Endothelial cell of umbilical vein (primary cell): ENCODE measurements around the gene KIAA1217. TPM values are rescaled to one million over a fixed set of nuclear protein-coding genes. Genes with fewer than 3 reads are reported as not detected.

Experiments used
- BruUV-seq: library from RNA; stranded (reverse); fragments of 400-500 nt; replicated peaks from 2 replicates; lab custom pipeline; 2021; lab: Mats Ljungman, UMichigan
- CTCF ChIA-PET: fragments of 300-600, 350-600 bp; sonication (Branson Sonifier 250); formaldehyde crosslinking; loops from one replicate; lab custom pipeline; 2021; ENCODE audit warnings: antibody characterized with exemption, inconsistent platforms; lab: Charles Lee
- POLR2A ChIA-PET: fragments of 300-600, 350-600 bp; sonication (Branson Sonifier 250); formaldehyde crosslinking; loops from one replicate; lab custom pipeline; 2021; ENCODE audit warnings: antibody characterized with exemption, inconsistent platforms; lab: Charles Lee
- DNase-seq: peaks from one replicate; pipeline ENCODE4 v3.0.0-alpha.2; 2011; ENCODE audit warnings: low read depth, low spot score
- FAIRE-seq: peaks from 2 replicates; lab custom pipeline; 2011; peaks lifted over from hg19 to GRCh38; lab: Jason Lieb, UNC
- H2AFZ ChIP-seq: 2 replicates; pipeline ENCODE4 v1.6.0; 2012; ENCODE audit warnings: low read depth, low read length, control low read depth, inconsistent platforms
- H3K27ac ChIP-seq: 2 replicates; pipeline ENCODE4 v1.5.1; 2011; ENCODE audit warnings: low read depth, mild to moderate bottlenecking, control low read depth, low read length, moderate library complexity; ENCODE audit not compliant: insufficient read depth
- H3K27me3 ChIP-seq, 2 experiments: 2 replicates each; pipeline versions ENCODE4 v1.6.0 to v1.6.1; 2011; ENCODE audit warnings: low read length in 2 of 2, mixed read lengths in 1 of 2; ENCODE audit not compliant: control insufficient read depth in 2 of 2, insufficient read depth in 2 of 2
- H3K36me3 ChIP-seq, 2 experiments: 2 replicates in 1 of 2; 3 replicates in 1 of 2; pipeline ENCODE4 v1.5.1; 2011; ENCODE audit warnings: low read length in 2 of 2, mild to moderate bottlenecking in 1 of 2, moderate library complexity in 1 of 2; ENCODE audit not compliant: control insufficient read depth in 2 of 2, insufficient read depth in 2 of 2; ENCODE audit errors: extremely low read depth in 1 of 2
- H3K4me1 ChIP-seq: 3 replicates; pipeline ENCODE4 v1.5.1; 2011; ENCODE audit warnings: mild to moderate bottlenecking, low read length; ENCODE audit not compliant: control insufficient read depth, insufficient read depth; ENCODE audit errors: extremely low read depth
- H3K4me2 ChIP-seq: 2 replicates; pipeline ENCODE4 v1.6.1; 2011; ENCODE audit warnings: low read length, control low read depth, mixed read lengths; ENCODE audit not compliant: insufficient read depth
- H3K4me3 ChIP-seq, 3 experiments: fragments of 200-600 bp in 1 of 3; sonication (generic), shearing (Covaris generic) in 1 of 3; replicated peaks in 1 of 3; 2 replicates each; pipeline ENCODE4 v1.5.1; 2011 to 2016; ENCODE audit warnings: control low read depth in 3 of 3, low read length in 3 of 3, mild to moderate bottlenecking in 2 of 3, inconsistent platforms in 1 of 3, low read depth in 1 of 3, moderate library complexity in 1 of 3; ENCODE audit not compliant: insufficient read depth in 1 of 3
- H3K79me2 ChIP-seq: 2 replicates; pipeline ENCODE4 v1.6.0; 2012; ENCODE audit warnings: low read length, inconsistent platforms; ENCODE audit not compliant: control insufficient read depth, insufficient read depth
- H3K9ac ChIP-seq: replicated peaks from 2 replicates; pipeline ENCODE3; 2011; ENCODE audit warnings: low read length, control low read depth; ENCODE audit not compliant: insufficient read depth; ENCODE audit errors: extremely low read depth
- H3K9me1 ChIP-seq: replicated peaks from 3 replicates; pipeline ENCODE4 v1.6.0; 2011; ENCODE audit warnings: mild to moderate bottlenecking, low read length; ENCODE audit not compliant: control insufficient read depth, insufficient read depth; ENCODE audit errors: extremely low read depth
- H3K9me3 ChIP-seq: replicated peaks from 2 replicates; pipeline ENCODE4 v1.5.1; 2012; ENCODE audit warnings: low read length, inconsistent platforms; ENCODE audit not compliant: control insufficient read depth, insufficient read depth
- H4K20me1 ChIP-seq: replicated peaks from 2 replicates; pipeline ENCODE3; 2011; ENCODE audit warnings: mild to moderate bottlenecking, low read length; ENCODE audit not compliant: control insufficient read depth, insufficient read depth; ENCODE audit errors: extremely low read depth
- EZH2 ChIP-seq: IDR thresholded peaks from 2 replicates; pipeline ENCODE4 v1.6.1; 2012; ENCODE audit warnings: borderline replicate concordance, low read depth, mild to moderate bottlenecking, moderate library complexity, low read length, inconsistent platforms; ENCODE audit not compliant: severe bottlenecking
- FOS ChIP-seq: IDR thresholded peaks from 2 replicates; pipeline ENCODE4 v1.6.1; 2011; ENCODE audit warnings: mild to moderate bottlenecking, low read length, moderate library complexity, borderline replicate concordance; ENCODE audit not compliant: insufficient read depth
- GATA2 ChIP-seq: IDR thresholded peaks from 2 replicates; pipeline ENCODE4 v1.7.0; 2011; ENCODE audit warnings: low read depth, mild to moderate bottlenecking, moderate library complexity, mixed read lengths, low read length; ENCODE audit not compliant: insufficient read length, insufficient read depth
- JUN ChIP-seq: IDR thresholded peaks from 2 replicates; pipeline ENCODE4 v1.6.1; 2011; ENCODE audit warnings: borderline replicate concordance, low read depth; ENCODE audit not compliant: insufficient read length, insufficient read depth
- MYC ChIP-seq: IDR thresholded peaks from one replicate; pipeline ENCODE4 v1.6.1; 2011; ENCODE audit warnings: mild to moderate bottlenecking, low read depth, low read length
- POLR2A ChIP-seq: IDR thresholded peaks from 2 replicates; pipeline ENCODE4 v1.6.1; 2012; ENCODE audit warnings: low read depth, mild to moderate bottlenecking, control low read depth, low read length
- POLR2AphosphoS5 ChIP-seq: IDR thresholded peaks from 2 replicates; pipeline ENCODE4 v1.6.1; 2012; ENCODE audit warnings: low read depth, mild to moderate bottlenecking, control low read depth, low read length, moderate library complexity; ENCODE audit not compliant: insufficient read depth
- dilution Hi-C: fragments of 300-500 bp; cut with MboI; formaldehyde crosslinking; loops from one replicate; pipeline ENCODE4 v1.15.0; 2019; ENCODE audit warnings: low sequenced_read_pairs; ENCODE audit not compliant: extremely low pct_ligation_motif_present
- intact Hi-C: fragments of 100-400 bp; cut with micrococcal nuclease; formaldehyde crosslinking; loops from one replicate; pipeline ENCODE4 v1.10.0; 2022
- polyA plus RNA-seq, 4 experiments: library from polyadenylated mRNA; depleted of rRNA in 3 of 4; stranded (reverse) in 3 of 4; unstranded in 1 of 4; fragments of >200 nt; gene quantifications; 2 replicates each; pipeline versions ENCODE4 v1.2.1 to v1.2.3, GENCODE V29; 2011 to 2012; ENCODE audit warnings: missing spikeins in 1 of 4
- total RNA-seq: library from RNA; stranded (reverse); gene quantifications from 2 replicates; pipeline ENCODE4 v1.2.3, GENCODE V29; 2021
- TF ChIP-seq, protein P1 (sequence below), 2 donors: IDR thresholded peaks; 1 replicate in 1 of 2; 2 replicates in 1 of 2; pipeline ENCODE4 v1.5.1; 2011; ENCODE audit warnings: low read length in 2 of 2, mild to moderate bottlenecking in 2 of 2, moderate library complexity in 2 of 2, control low read depth in 1 of 2, inconsistent platforms in 1 of 2, low read depth in 1 of 2; ENCODE audit not compliant: insufficient read depth in 1 of 2; ENCODE audit errors: extremely low read depth in 1 of 2
- TF ChIP-seq, protein P2 (sequence below): IDR thresholded peaks from 2 replicates; pipeline ENCODE4 v1.6.1; 2011; ENCODE audit not compliant: insufficient read depth, insufficient read length

The KIAA1217 gene
- total and polyA plus RNA-seq, 2 donors (not counting 3 experiments of a cell fraction or from before 2014, with no cell fraction given) = 0.83 to 10.3 TPM

DNA sequence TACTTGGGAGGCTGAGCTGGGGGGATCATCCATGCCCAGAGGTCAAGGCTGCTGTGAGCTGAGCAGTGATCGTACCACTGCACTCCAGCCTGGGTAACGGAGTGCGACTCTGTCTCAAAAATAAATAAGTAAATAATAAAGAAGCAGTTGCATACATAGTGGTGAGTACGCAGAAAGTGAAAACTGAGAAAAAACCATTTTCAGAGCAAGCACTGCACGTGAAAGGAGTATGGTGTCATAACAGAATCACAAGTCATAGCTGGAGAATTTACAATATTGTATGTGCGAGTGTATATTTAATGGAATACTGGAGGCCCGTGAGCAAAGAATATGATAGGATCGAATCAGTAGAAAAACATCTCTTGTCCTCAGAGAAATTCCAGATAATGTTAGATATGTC is 22.3 kb downstream of the KIAA1217 start:
- no peak for DNase-seq
- no TSS peak for BruUV-seq
- no peaks in the 10 kb centered on the region for H3K9me3 ChIP-seq

More for the DNA sequence above, 22.3 kb downstream of the KIAA1217 start:
- no peak for TF ChIP-seq POLR2A
- TF ChIP-seq FOS = no peak
- TF ChIP-seq EZH2 = no peak
- no peak for TF ChIP-seq MYC
- no peak for TF ChIP-seq GATA2
- no peak for TF ChIP-seq POLR2AphosphoS5
- TF ChIP-seq, protein P1, sequence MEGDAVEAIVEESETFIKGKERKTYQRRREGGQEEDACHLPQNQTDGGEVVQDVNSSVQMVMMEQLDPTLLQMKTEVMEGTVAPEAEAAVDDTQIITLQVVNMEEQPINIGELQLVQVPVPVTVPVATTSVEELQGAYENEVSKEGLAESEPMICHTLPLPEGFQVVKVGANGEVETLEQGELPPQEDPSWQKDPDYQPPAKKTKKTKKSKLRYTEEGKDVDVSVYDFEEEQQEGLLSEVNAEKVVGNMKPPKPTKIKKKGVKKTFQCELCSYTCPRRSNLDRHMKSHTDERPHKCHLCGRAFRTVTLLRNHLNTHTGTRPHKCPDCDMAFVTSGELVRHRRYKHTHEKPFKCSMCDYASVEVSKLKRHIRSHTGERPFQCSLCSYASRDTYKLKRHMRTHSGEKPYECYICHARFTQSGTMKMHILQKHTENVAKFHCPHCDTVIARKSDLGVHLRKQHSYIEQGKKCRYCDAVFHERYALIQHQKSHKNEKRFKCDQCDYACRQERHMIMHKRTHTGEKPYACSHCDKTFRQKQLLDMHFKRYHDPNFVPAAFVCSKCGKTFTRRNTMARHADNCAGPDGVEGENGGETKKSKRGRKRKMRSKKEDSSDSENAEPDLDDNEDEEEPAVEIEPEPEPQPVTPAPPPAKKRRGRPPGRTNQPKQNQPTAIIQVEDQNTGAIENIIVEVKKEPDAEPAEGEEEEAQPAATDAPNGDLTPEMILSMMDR (IDR thresholded peaks at IDR 0.05; ENCODE audit: extremely low read depth in 1 of 2, insufficient read depth in 1 of 2, low read depth in 1 of 2, low read length in 2 of 2) = no peak
- no peak for TF ChIP-seq JUN
- TF ChIP-seq, protein P2, sequence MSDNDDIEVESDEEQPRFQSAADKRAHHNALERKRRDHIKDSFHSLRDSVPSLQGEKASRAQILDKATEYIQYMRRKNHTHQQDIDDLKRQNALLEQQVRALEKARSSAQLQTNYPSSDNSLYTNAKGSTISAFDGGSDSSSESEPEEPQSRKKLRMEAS = no peak
- no peak overlapping the region for H3K9ac ChIP-seq
- H3K27ac ChIP-seq = no peak overlapping the region
- H3K4me2 ChIP-seq = no peak overlapping the region
- H3K4me3 ChIP-seq = no peak overlapping the region
- dilution Hi-C loops = no loop called here
- POLR2A ChIA-PET = no interaction called here
- no peak overlapping the region for H2AFZ ChIP-seq
- no peaks in the 10 kb centered on the region for H3K27me3 ChIP-seq
- FAIRE-seq = no peak
- H3K4me1 ChIP-seq = no peaks in the 10 kb centered on the region
- CTCF ChIA-PET = no interaction called here
- intact Hi-C loops = no loop called here
- H3K79me2 ChIP-seq = no peaks in the 10 kb centered on the region
- H4K20me1 ChIP-seq = no peaks in the 10 kb centered on the region
- no peaks in the 10 kb centered on the region for H3K9me1 ChIP-seq
- no peaks in the 10 kb centered on the region for H3K36me3 ChIP-seq
